ENCODE measurements around the gene GUCA2B.

- TF ChIP-seq POLR2A (IDR thresholded peaks at IDR 0.05; ENCODE audit: low read length) (no peak), GATA1 (IDR thresholded peaks at IDR 0.05; ENCODE audit: low read depth, low read length) (no peak)
Observed at GRCh38 chr1:42184616-42185015, 31.4 kb downstream of the GUCA2B start.

Measured in erythroblast (primary cell).